C4-2B (cell line): ENCODE data around the gene NMNAT2.

Experiments
- H3K27ac ChIP-seq: fragments of 450-650 bp; 2 replicates; pipeline ENCODE4 v1.5.1; 2017
- CTCF ChIP-seq: fragments of 450-650 bp; conservative IDR thresholded peaks from 2 replicates; pipeline ENCODE4 v1.5.1; 2017; ENCODE audit warnings: mild to moderate bottlenecking
- ZFX ChIP-seq: fragments of 450-650 bp; IDR thresholded peaks from 2 replicates; pipeline ENCODE4 v1.6.1; 2017

The NMNAT2 gene

GRCh38 chr1:183281553-183282091 is 136.6 kb downstream of the NMNAT2 start:
- TF ChIP-seq CTCF (peak; percentile 97), ZFX (no peak)
- H3K27ac ChIP-seq, result no peak overlapping the region

GRCh38 chr1:183281039-183281438 is 137.1 kb downstream of the NMNAT2 start:
- H3K27ac ChIP-seq, result no peak overlapping the region

GRCh38 chr1:183279835-183280234 is 138.3 kb downstream of the NMNAT2 start:
- no peak for TF ChIP-seq ZFX
- no peak overlapping the region for H3K27ac ChIP-seq

More at GRCh38 chr1:183281039-183281438, 137.1 kb downstream of the NMNAT2 start:
- TF ChIP-seq CTCF (no peak), ZFX (no peak)

GRCh38 chr1:183278739-183279591 is 139.2 kb downstream of the NMNAT2 start:
- no peak overlapping the region for H3K27ac ChIP-seq
- TF ChIP-seq ZFX (no peak), CTCF (no peak)

GRCh38 chr1:183277821-183278738 is 140.1 kb downstream of the NMNAT2 start:
- TF ChIP-seq ZFX (no peak), CTCF (no peak)
- H3K27ac ChIP-seq, result no peak overlapping the region

- TF ChIP-seq ZFX (no peak), CTCF (no peak)
- no peak overlapping the region for H3K27ac ChIP-seq
Observed at GRCh38 chr1:183276386-183277080, 141.6 kb downstream of the NMNAT2 start.

GRCh38 chr1:183275322-183275721 is 142.9 kb downstream of the NMNAT2 start:
- no peak for TF ChIP-seq CTCF
- no peak for TF ChIP-seq ZFX
- no peak overlapping the region for H3K27ac ChIP-seq
